Loucy (cell line): ENCODE results near the gene CEP44.

ENCODE experiments used
- H2AFZ ChIP-seq: fragments of 200-600 bp; sonication (generic); 2 replicates; pipeline ENCODE4 v1.6.0; 2016; ENCODE audit warnings: antibody characterized with exemption, mild to moderate bottlenecking, low read length, moderate library complexity
- H3F3A ChIP-seq: fragments of 200-600 bp; 2 replicates; pipeline ENCODE4 v1.6.0; 2016; ENCODE audit warnings: antibody characterized with exemption, low read depth, mild to moderate bottlenecking
- H3K27me3 ChIP-seq: fragments of 200-600 bp; sonication (generic); 2 replicates; pipeline ENCODE4 v1.6.1; 2014; ENCODE audit warnings: low read length, mild to moderate bottlenecking; ENCODE audit not compliant: insufficient read depth, poor library complexity, severe bottlenecking
- H3K36me3 ChIP-seq: fragments of 200-600 bp; sonication (generic); 2 replicates; pipeline ENCODE4 v1.6.1; 2016; ENCODE audit warnings: low read length; ENCODE audit not compliant: insufficient read depth
- H3K4me1 ChIP-seq: fragments of 200-600 bp; sonication (generic); 2 replicates; pipeline ENCODE4 v1.5.1; 2014; ENCODE audit warnings: low read length, mild to moderate bottlenecking; ENCODE audit not compliant: insufficient read depth, poor library complexity, severe bottlenecking
- H3K4me2 ChIP-seq: fragments of 200-600 bp; sonication (generic); 2 replicates; pipeline ENCODE4 v1.6.0; 2014; ENCODE audit warnings: antibody characterized with exemption, low read length, low read depth, mild to moderate bottlenecking; ENCODE audit not compliant: poor library complexity, severe bottlenecking
- H3K4me3 ChIP-seq: fragments of 200-600 bp; sonication (generic); 2 replicates; pipeline ENCODE4 v1.5.1; 2014; ENCODE audit warnings: low read length, mild to moderate bottlenecking, mixed read lengths; ENCODE audit not compliant: poor library complexity, severe bottlenecking
- H3K79me2 ChIP-seq: fragments of 200-600 bp; sonication (generic); 2 replicates; pipeline ENCODE4 v1.6.1; 2014; ENCODE audit warnings: low read length; ENCODE audit not compliant: insufficient read depth
- H3K9ac ChIP-seq: fragments of 200-600 bp; sonication (generic); 2 replicates; pipeline ENCODE4 v1.6.0; 2014; ENCODE audit warnings: mild to moderate bottlenecking, low read depth, low read length, moderate library complexity; ENCODE audit not compliant: poor library complexity, severe bottlenecking
- H3K9me2 ChIP-seq: fragments of 200-600 bp; sonication (generic); replicated peaks from 2 replicates; pipeline ENCODE4 v1.6.1; 2016; ENCODE audit warnings: low read depth, low read length, mixed read lengths
- H3K9me3 ChIP-seq: fragments of 200-600 bp; sonication (generic); 2 replicates; pipeline ENCODE4 v1.6.1; 2014; ENCODE audit warnings: mild to moderate bottlenecking, antibody characterized with exemption, low read length, low read depth; ENCODE audit not compliant: insufficient read depth
- H4K20me1 ChIP-seq: fragments of 200-600 bp; sonication (generic); 2 replicates; pipeline ENCODE4 v1.6.0; 2014; ENCODE audit warnings: antibody characterized with exemption, low read length, mild to moderate bottlenecking; ENCODE audit not compliant: insufficient read depth, poor library complexity, severe bottlenecking
- EZH2phosphoT487 ChIP-seq: fragments of 200-600 bp; IDR thresholded peaks from 2 replicates; pipeline ENCODE4 v1.6.1; 2018; ENCODE audit warnings: antibody characterized with exemption, mild to moderate bottlenecking, moderate library complexity, borderline replicate concordance
- TF ChIP-seq, protein P1 (sequence below): fragments of 200-600 bp; sonication (generic); conservative IDR thresholded peaks from 2 replicates; pipeline ENCODE4 v1.5.1; 2014; ENCODE audit warnings: mild to moderate bottlenecking, antibody characterized with exemption, low read length

CEP44 gene

DNA sequence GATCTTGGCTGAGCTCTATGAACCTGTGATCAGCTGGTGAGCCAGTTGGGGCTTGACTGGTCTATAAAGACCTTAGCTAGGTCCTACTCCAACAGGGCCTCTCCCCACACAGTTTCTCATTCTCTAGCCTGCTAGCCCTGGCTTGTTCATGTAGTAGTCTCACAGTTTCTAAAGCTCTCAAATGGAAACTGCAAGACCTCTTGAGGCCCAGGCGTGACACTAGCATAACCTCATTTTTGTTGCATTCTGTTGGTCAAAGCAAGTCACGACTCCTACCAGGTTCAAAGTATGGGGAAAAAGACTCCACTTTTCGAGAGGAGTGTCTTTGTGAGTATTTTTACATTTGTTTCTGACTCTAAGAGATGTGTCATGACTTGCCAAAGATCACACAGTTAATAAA lies 50.9 kb downstream of the CEP44 start:
- H3K4me1 ChIP-seq = no peaks in the 10 kb centered on the region
- no peaks in the 10 kb centered on the region for H3F3A ChIP-seq
- H3K36me3 ChIP-seq = no peaks in the 10 kb centered on the region
- no peak overlapping the region for H3K4me2 ChIP-seq
- no peaks in the 10 kb centered on the region for H4K20me1 ChIP-seq
- no peaks in the 10 kb centered on the region for H3K27me3 ChIP-seq
- H3K79me2 ChIP-seq = no peaks in the 10 kb centered on the region
- no peaks in the 10 kb centered on the region for H3K9me3 ChIP-seq
- no peak overlapping the region for H2AFZ ChIP-seq
- H3K4me3 ChIP-seq = no peak overlapping the region
- no peak overlapping the region for H3K9ac ChIP-seq
- TF ChIP-seq EZH2phosphoT487 = no peak
- TF ChIP-seq, protein P1, sequence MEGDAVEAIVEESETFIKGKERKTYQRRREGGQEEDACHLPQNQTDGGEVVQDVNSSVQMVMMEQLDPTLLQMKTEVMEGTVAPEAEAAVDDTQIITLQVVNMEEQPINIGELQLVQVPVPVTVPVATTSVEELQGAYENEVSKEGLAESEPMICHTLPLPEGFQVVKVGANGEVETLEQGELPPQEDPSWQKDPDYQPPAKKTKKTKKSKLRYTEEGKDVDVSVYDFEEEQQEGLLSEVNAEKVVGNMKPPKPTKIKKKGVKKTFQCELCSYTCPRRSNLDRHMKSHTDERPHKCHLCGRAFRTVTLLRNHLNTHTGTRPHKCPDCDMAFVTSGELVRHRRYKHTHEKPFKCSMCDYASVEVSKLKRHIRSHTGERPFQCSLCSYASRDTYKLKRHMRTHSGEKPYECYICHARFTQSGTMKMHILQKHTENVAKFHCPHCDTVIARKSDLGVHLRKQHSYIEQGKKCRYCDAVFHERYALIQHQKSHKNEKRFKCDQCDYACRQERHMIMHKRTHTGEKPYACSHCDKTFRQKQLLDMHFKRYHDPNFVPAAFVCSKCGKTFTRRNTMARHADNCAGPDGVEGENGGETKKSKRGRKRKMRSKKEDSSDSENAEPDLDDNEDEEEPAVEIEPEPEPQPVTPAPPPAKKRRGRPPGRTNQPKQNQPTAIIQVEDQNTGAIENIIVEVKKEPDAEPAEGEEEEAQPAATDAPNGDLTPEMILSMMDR = no peak
- H3K9me2 ChIP-seq = no peaks in the 10 kb centered on the region

DNA sequence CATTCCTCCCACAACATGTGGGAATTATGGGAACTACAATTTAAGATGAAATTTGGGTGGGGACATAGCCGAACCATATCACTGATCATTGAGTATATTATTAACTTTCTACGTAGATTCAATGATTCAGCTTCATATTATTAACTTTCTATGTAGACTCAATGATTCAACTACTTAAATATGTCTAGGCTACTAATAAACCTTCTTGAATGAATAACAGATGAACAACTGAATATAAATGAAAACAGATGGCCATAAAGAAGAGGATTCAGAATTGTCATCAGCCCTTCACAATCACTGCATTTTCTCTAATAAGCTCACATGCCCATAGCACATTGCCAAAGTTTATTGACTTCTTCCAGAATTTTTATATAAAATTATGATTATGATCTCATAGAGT lies 57.0 kb downstream of the CEP44 start:
- no peaks in the 10 kb centered on the region for H4K20me1 ChIP-seq
- H3K4me1 ChIP-seq = no peaks in the 10 kb centered on the region
- H3K9ac ChIP-seq = no peak overlapping the region
- no peak overlapping the region for H2AFZ ChIP-seq
- no peaks in the 10 kb centered on the region for H3F3A ChIP-seq
- TF ChIP-seq, protein P1 = no peak
- no peak for TF ChIP-seq EZH2phosphoT487
- H3K27me3 ChIP-seq = no peaks in the 10 kb centered on the region
- no peaks in the 10 kb centered on the region for H3K79me2 ChIP-seq
- H3K9me2 ChIP-seq = no peaks in the 10 kb centered on the region
- no peaks in the 10 kb centered on the region for H3K9me3 ChIP-seq
- H3K4me3 ChIP-seq = no peak overlapping the region
- H3K4me2 ChIP-seq = no peak overlapping the region
- H3K36me3 ChIP-seq = no peaks in the 10 kb centered on the region

DNA sequence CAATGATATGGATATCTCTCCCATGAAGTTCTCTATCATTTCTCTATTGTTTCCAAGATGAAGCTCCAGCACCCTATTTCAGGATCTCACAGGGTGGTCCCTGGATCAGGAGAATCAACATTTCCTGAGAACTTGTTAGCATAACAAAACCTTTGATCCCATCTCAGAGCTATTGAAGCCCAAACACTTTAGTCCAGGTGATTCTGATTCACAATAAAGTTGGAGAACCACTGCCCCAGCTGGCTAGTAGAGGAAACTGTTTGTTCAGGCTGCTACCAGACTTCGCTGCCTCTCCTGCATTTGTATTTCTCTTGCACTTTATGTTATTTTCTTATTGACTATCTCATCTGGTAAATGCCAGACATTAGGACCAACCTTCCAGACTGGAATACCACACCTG lies 65.4 kb downstream of the CEP44 start:
- no peaks in the 10 kb centered on the region for H3F3A ChIP-seq
- H3K36me3 ChIP-seq = no peaks in the 10 kb centered on the region
- no peaks in the 10 kb centered on the region for H3K79me2 ChIP-seq
- H3K9me2 ChIP-seq = no peaks in the 10 kb centered on the region
- H3K4me2 ChIP-seq = no peak overlapping the region
- no peak for TF ChIP-seq EZH2phosphoT487
- TF ChIP-seq, protein P1 = peak; percentile 26; the same call in 1 of the 2 replicates
- H3K4me3 ChIP-seq = no peak overlapping the region
- no peaks in the 10 kb centered on the region for H3K9me3 ChIP-seq
- H4K20me1 ChIP-seq = no peaks in the 10 kb centered on the region
- no peak overlapping the region for H2AFZ ChIP-seq
- H3K27me3 ChIP-seq = no peaks in the 10 kb centered on the region
- no peaks in the 10 kb centered on the region for H3K4me1 ChIP-seq
- H3K9ac ChIP-seq = no peak overlapping the region
